ENCODE results near the gene DGKB.

The DGKB gene

DNA sequence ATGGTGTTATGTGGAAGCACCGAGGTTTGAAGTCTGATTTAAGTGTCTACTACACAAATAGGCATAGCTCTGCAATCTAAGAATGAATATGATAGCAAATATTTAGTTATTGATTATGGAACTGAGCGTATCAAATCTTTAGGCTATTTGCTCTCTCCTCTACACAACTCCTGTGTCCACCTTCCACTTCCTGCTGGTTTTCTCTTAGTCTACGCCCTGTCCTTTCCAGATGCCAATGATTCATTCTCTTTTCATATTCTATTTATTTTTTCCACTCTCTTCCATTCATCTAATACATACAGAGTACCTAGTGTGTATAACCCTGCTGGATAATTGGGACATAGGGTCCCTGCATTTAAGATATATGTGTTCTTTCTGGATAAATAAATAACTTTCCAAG lies 83.7 kb downstream of the DGKB start:
- no peak for DNase-seq

DNA sequence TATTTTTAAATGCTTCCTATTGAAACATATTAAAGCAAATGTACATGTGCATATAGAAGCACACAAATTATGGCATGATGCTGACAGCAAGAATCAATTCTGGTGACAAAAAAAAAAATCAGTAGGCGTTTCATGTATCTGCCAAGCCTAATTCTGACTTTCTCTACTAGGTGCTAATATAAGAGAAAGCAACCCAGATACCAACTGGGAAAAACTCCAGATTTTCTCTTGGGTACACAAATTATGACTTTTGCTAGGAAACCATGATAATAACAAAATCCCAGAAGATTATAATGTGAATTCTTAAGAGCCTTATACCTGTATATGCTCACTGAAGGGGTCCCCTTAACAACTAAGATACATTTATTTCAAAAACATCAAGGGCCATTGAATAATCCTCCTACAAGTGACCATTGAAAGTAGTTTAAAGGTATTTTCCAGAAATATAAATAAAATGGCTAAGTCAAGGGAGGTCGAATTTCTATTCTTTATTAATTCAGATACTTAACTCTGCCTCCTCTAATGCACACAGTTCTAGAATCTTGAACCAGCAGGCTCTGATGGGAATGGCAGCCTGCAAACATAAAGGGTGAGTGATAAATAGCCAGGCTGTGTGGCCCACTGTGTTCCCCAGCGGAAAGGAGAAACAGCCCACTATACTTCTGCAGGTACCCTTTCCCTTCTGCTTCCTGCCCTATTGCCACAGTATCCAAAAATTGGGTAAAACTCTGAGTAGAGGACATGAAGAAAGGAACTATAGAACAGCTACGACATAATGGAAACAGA lies 84.5 kb downstream of the DGKB start:
- no peak for DNase-seq

DNA sequence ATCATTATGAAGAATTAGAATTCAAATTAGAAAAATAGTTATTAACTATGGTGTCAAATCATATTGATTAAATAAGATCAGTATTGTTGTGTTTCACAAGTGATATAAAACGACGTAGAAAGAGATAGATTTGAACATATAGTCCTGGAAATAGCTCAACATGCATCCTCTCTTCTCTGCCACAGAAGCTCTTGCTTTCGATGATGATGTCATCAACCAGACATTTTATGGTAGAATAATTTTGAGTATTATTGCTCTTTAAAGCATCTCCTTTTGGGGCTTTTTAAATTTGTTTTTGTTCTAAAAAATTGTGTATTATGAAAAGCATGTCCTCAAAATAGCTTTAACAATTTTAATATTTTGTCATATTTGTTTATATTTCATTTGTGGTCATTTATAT lies 95.0 kb downstream of the DGKB start:
- no peak for DNase-seq

DNA sequence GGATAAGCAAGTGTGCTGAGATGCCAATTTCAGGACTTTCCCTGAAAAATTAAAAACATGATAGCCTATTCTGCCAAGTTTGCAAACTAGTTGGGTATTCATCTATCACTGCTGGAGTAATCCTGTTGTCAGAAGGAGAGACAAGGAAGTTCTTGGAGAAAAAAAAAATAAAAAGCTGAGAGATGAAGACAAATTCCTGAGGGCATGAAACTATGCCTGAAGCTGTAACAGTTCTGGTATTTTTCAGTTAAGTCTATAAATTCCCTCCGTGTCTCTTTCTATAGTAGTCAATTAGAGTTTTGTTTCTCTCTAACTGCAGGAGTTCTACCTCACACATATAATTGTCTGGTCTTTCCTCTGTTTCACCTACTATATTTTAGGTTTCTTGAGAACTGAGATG lies 95.7 kb downstream of the DGKB start:
- no peak for DNase-seq

DNA sequence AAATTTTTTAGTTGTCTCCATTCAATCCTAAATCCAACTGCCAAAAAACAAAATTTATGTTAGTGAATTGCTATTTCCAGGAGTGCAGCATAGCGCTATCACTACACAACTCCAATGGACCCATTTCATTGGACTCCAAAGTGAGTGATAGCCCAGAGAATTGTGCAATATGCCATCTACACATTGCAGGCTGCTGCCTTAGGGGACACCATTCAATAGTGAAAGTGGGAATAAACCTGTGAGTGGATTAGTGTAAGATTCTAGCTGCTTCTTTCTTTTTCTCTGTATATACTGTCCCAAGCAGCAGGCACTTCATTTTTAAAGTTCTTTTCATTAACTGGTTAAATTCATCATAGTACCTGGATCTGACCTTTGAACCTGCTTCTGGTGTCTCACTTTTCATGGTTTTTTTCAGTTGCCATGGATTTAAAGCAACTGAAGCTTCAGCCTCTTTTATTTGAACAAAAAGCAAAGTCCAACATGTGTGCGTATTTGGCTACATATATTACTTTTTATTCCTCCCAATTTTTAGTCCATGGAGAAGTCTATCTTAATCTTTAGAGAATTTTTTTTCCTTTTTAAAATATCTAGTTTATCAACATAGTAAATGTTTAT lies 97.3 kb downstream of the DGKB start:
- no peak for DNase-seq

DNA sequence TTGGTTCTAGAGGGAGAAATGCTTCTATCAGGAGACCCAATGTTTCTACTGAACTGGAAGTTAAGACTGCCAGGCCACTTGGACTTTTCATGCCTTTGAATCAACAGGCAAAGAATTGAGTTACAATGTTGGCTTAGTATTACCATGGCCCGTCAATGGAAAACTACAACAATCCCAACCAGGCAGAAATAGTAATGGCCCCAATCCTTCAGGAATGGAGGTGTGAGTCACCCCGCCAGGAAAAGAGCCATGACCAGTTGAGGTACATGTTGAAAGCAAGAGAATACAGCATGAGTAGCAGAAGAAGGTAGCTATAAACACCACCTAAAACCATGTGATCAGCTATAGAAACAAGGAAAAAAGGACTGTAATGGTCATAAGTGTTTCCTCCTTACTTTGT lies 101.9 kb downstream of the DGKB start:
- no peak for DNase-seq

DNA sequence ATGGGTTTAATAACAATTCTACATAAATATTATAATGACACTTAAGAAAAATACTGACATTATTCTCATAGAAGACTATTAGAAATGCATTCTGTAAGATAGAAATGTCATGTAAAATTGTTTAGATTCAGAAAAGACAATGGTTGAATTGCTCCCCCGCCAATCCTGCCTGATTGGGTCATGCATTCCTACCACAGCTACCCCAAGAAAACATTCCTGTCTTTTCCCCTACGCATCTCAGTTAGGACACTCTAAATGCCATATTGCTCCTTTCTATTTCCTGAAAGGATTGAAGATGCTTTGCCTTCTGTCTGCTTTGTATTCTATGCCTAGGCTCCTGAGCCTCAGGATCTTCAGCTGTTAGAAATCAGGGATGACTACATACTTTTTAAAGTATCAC lies 109.4 kb downstream of the DGKB start:
- DNase-seq, result no peak

DNA sequence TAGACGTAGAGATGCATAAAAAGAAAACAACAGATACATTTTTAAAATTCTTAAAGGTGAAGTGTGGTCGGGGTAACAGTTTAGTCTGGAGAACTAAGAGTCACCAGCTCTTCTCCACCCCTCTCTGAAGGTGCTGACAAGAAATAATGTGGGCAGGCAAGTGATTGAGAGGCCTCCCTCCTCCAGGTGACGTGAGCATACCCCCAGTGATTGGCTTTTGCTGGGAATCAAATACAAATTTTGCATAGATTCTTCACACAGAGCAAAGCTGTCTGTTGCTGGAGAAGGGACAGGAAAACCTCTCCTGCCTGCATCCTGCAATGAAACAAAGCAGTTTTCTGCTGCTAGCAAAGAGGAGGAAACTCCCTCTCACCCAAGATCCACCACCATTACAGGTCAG lies 115.0 kb downstream of the DGKB start:
- DNase-seq, result no peak

DNA sequence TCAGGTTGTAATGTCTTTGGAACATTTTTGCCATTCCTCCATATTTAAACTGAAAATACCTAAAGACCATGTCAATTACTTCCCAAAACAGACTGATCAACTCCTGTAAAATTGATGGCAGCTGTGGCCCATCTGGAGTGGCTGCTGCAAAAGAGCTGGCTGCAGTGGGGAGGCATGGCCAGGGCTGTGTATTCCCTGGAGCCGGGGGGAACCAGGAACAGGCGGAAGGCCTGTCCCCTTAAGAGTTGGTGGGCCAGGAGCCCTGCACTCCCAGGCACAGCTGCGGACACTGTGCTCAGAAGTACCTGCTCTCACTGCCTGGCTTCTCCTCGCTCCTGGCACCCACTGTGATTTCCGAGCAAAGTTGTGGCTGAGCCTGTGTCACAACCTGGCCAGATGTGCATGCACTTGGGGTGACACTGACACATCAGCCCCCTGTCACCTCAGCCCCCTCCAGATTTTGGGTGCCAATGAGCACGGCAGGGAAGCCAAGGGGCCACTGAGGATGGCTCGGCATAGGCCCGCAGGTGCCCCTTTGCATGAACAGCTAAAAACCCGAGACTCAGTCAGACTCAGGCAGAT lies 116.1 kb downstream of the DGKB start:
- DNase-seq, result no peak

DNA sequence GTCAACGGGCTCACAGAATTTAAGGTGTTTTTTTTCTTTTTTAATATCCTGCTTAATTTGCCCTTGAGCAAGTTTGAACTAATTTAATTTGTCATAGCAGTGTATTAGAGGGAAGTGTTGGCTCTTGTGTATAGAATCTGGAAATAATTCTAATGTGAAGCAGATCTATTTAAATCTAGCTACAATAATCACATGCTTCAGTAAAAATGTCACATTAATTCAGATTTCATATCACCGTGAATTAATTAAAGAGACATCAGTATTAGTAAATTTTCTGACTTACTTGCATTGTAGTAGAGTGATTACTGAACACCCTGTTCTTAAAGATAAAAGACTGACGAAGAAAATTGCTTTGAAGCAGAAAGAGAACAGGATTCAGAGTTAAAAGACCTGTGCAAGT lies 124.7 kb downstream of the DGKB start:
- no peak for DNase-seq

DNA sequence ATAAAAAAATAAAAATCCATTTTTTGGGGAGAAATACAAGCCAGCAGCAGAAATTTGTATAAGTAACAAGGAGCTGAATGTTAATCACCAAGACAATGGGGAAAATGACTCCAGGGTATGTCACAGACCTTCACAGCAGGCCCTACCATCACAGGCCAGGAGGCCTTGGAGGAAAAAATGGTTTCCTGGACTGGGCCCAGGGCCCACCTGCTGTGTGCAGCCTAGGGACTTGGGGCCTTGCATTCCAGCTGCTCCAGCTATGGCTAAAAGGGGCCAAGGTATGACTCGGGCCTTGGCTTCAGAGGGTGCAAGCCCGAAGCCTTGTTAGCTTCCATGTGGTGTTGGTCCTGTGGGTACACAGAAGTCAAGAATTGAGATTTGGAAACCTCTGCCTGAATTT lies 126.3 kb downstream of the DGKB start:
- DNase-seq, result no peak

DNA sequence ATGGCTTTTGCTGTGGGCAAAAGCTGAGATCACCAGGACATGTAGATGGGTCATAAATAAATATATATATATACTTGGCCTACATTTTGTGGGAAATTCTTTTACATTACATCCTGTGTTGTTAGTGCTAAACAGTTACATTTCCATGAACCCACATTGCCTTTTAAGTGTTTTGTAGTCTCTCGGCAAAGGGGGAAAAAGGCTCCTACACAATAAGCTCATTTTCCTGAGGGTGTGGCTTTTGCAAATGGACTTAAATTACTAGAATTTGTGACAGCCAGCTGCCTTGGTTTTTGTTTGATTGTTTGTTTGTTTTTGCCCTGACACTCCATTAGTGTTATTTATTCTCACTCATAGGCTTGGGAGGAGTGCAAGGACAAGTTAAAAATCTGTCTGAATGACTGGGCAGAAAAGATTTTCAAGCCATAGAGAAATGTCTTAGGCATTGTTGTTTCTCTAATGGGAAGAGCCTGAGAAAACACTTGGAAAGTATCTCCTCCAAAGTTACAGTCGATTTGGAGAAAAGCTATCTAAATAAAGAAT lies 128.8 kb downstream of the DGKB start:
- no peak for DNase-seq

DNA sequence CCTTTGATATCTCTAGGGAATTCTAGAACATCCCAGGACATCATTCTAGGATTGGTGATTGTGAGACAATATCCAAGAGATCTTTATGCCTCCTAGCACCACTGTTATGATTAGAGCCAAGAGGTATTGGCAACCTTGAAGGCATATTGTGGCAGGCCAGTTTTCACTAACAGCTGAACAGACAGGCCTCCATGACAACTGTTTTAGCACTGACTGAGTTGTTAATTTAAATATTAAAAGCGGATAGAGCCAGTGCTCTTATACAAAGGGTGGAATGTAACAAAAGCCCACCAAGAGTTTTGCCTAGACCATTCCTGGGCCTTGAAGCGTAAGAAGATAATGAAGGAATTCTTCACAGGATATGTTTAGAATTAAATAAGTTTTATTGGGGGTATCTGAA lies 131.9 kb downstream of the DGKB start:
- no peak for DNase-seq

DNA sequence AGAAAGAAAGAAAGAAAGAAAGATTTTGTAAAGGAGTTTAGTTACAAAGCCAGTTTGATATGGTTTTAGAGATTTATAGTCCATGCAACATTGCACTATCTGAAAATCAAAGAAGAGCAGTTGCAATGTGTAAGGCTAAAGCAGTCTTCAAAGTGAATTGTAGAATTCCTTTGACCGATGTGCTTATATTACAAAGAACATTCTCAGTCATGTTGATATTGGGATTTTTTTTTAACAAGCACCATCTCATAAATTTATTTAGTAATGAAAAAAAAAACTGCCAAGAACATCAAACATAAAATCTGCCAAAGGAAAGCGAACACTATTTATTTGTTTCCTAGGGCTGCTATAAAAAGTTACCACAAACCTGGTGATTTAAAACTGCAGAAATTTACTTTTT lies 133.3 kb downstream of the DGKB start:
- DNase-seq, result no peak

DNA sequence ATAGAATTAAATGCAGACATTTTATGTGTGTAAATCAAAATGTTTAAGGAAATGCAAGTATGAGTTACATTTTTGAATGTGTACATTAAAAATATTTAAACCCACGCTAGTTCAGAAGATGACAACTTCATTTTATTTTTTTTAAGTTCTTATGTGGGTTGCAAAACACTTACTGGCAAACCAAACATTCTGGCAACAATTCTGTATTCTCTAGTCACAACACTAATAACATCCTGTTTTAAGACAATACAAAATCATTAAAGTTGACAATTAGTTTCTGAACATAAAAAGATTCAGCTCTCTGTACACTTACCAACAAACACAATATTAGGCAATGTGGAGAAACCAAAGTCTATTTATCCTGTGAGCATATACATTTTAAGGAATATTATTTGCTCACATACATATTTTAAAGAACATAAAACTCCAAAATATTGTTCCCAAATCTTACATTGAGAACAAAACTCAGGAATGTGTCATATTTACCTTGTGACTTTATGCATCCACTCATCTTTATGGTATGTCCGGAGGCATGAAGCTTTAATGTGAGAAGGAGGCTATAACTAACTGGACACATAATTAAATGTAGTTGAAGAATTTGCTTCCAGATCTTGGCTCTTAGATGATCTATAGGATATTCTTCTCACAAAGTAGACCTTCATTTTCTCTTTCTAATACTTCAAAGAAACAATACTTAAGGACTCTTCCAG lies 134.7 kb downstream of the DGKB start:
- DNase-seq, result no peak

DNA sequence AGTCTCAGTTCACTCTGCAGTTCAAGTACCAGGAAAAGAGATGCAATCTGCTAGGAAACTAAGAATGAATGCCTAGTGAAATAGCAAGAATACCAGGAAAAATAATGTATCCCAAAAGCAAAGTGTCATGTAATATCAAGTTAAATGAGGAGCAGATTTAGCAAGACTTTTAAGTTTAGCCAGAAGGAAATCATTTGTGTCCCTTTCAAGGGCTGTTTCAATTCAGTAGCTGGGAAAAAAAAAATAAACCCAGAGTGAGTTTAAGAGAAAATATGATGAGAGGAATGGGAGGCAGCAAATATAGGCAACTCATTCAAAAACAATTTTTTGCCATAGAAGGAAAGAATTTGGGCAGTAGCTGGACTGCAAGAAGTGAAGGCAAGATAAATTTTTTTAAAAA lies 135.8 kb downstream of the DGKB start:
- DNase-seq, result no peak

DNA sequence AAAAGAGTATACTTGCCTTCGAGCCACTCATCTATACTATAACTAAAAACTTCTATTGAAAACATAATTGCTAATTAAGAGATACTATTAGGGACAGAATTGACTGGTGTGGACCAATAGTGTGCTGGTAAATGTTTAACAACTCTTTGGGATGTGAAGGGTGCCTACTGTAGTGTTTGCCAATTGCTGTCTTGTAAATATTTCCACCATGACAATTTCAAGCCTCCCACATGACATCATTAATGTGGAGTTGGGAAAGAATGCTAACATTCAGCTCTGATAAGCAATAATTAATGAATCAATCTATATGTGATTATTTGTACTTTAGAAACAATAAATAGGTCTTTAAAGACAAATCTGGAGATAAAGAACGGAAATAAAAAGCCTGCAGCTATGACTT lies 136.8 kb downstream of the DGKB start:
- DNase-seq, result no peak

DNA sequence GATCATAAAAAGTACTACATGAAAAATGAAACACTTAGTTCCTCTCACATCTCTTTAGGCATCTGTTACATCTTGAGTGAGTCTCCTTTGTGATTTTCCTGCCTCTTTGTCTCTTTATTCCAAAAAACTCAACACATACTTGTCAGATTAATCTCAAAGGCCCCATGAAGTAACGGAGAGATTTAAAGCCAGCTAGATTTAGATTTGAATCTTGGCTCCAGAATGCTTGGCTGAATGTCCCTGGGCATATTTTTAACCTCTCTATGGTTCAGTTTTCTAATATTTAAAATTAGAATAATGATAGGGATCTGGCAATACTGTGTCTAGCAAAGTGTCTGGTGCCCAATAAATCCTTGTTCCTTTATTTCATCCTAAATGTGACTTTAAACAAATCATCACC lies 140.0 kb downstream of the DGKB start:
- DNase-seq, result no peak

DNA sequence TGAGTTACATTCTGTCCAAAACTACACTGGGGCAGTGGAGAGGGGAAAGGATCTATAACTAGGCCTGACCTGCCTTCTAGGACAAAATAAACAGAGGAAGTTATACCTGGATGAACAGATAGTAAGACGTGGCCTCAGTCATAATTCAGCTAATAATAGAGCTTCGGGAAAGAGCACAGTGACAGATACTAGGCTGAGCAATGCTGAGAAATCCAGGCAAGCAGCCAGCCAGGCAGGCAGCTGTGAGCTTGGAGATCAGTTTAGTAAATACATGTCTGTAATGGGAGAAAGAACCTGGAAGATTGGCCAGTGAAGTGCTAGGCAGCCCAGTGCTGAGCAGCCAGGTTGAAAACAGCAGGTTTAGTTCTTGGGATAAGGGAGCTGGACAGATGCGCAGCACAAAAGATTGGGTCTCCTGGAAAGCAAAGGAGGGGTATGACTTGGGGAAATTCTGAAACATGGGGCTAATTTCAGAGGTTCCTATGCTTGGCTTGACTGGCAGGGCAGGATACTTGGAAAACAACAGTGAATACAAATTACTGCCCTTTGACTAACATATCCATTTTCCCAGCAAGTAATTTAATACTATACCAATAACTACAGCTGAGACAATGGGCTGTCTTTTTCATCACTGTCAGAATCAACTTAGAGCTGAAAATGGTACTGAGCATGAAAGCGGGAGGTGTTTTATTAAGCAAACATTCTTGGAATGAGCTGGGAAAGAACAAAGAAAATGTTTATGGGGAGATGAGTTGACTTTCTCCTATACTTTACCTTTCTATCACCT lies 140.8 kb downstream of the DGKB start:
- no peak for DNase-seq

DNA sequence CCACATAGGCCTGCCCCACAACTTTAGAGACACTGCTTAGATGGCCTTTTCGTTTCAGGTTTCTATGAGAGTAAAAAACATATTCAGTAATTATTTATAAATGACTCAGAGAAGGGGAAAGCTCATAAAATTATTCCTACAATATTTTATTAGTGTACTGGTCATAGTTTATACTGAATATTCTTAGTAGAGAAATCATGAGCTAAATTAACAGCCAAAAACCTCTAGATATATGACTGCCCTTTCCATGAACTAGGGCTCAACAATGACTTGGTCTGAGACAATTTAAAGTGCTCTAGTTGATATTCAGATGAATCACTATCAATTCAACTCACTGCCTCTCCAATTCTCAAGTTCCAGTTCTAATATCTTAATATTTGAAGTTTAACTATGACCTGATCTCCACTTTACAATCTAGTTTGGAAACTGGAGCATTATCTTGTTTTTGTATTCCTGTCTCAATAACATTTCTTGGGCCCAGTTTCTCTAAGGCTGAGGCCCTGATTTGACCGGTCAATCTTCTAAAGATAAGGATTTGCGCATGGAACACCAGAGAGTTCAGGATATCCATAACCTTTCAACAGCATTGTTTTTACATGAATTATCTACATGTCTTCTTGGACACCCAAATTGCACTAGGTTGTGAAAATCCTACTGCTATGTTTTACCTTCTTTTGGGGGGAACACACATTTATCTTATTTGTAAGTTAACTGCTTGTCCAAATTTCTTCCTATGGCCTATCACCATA lies 141.6 kb downstream of the DGKB start:
- no peak for DNase-seq

DNA sequence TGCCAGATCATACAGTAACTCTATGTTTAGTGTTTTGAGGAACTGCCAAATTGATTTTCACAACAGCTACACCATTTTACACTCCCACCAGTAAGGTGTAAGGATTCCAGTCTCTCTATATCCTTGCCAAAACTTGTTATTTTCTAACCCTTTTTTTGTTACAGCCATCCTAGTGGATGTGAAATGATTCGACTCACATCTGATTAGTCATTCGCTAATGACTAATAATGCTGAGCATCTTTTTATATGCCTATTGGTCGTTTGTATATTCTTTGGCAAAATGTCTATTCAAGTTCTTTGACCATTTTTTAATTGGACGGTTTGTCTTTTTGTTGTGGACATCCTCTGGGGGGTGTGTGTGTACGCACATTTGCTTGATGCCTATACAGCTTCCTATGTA lies 142.8 kb downstream of the DGKB start:
- DNase-seq, result no peak

DNA sequence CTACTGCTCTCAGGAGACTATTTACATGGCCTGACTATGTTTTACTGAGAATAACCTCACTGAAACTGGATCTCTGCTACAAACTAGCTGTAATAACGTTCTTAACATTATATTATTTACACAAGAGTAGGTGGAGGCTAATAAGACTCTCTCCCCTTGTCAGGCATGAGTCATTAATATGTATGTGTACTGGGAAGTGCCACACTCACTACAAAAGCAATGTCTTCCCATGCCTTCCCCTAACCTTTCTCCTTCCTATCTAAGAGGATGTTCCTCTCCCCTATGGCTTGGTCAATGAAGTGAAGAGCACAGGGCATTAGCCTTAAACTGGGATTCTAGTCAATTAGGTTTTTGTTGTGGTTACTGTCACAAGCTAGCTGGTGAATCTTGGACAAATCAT lies 147.9 kb downstream of the DGKB start:
- no peak for DNase-seq

All from CD4-positive, alpha-beta T cell treated with Interleukin-12 subunit alpha and Interleukin-12 subunit beta, for 1 hour (primary cell).